NT2/D1 (cell line): ENCODE data around the gene MON2.

ENCODE experiments used
- DNase-seq: peaks from one replicate; pipeline ENCODE4 v3.0.0-alpha.2; 2011; ENCODE audit warnings: low read depth, low spot score
- H3K27me3 ChIP-seq: 2 replicates; pipeline ENCODE4 v1.6.0; 2011; ENCODE audit warnings: mild to moderate bottlenecking; ENCODE audit not compliant: insufficient read length, insufficient read depth
- H3K36me3 ChIP-seq: 2 replicates; pipeline ENCODE4 v1.6.1; 2011; ENCODE audit warnings: mild to moderate bottlenecking, low read length, mixed read lengths; ENCODE audit not compliant: insufficient read depth, insufficient read length
- H3K4me1 ChIP-seq: 2 replicates; pipeline ENCODE4 v1.5.1; 2011; ENCODE audit not compliant: insufficient read depth, insufficient read length
- H3K4me3 ChIP-seq: 2 replicates; pipeline ENCODE4 v1.5.1; 2011; ENCODE audit warnings: low read depth; ENCODE audit not compliant: insufficient read length
- H3K9ac ChIP-seq: 2 replicates; pipeline ENCODE4 v1.6.0; 2011; ENCODE audit warnings: low read depth; ENCODE audit not compliant: insufficient read length
- H3K9me3 ChIP-seq: 2 replicates; pipeline ENCODE4 v1.5.1; 2011; ENCODE audit warnings: mild to moderate bottlenecking, low read length; ENCODE audit not compliant: insufficient read depth
- SUZ12 ChIP-seq: IDR thresholded peaks from 2 replicates; pipeline ENCODE4 v1.6.1; 2011; ENCODE audit not compliant: insufficient read length, insufficient read depth; ENCODE audit errors: extremely low read depth
- YY1 ChIP-seq: IDR thresholded peaks from 2 replicates; pipeline ENCODE4 v1.6.1; 2011; ENCODE audit not compliant: insufficient read length, insufficient read depth
- ZNF274 ChIP-seq: IDR thresholded peaks from 2 replicates; pipeline ENCODE4 v1.6.1; 2011; ENCODE audit warnings: mild to moderate bottlenecking, low read depth, low read length

The MON2 gene

DNA sequence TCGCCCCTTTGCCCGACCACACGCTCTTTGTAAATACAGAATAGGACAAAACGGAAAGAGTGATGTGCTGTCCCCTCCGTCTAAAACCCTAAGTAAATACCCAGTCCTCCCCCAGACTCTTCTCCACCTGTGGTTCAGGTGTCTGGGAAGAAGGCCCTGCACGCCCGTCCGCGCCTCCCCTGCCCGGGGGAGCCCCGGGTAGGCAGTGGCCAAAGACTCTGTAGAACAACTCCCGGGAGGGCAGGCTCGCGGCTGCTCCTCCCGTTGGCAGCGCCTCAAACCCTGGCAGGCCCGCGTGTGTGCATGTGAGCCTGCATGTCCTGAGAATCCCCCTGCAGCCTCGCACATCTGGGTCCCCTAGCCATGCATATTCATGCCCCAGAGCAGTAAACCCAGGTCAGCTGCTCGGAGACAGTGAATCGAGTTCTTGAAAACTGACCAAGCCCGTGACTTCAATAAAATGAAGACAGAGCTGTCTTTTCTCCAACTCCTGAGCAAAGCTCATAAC lies 165.8 kb downstream of the MON2 start:
- no peak overlapping the region for H3K4me3 ChIP-seq
- no peak for DNase-seq
- no peaks in the 10 kb centered on the region for H3K9me3 ChIP-seq
- no peaks in the 10 kb centered on the region for H3K36me3 ChIP-seq
- peaks cover 14% of the 10 kb centered on the region for H3K4me1 ChIP-seq
- H3K9ac ChIP-seq: no peak overlapping the region
- H3K27me3 ChIP-seq: no peaks in the 10 kb centered on the region
- no peak for TF ChIP-seq SUZ12
- no peak for TF ChIP-seq YY1
- TF ChIP-seq ZNF274: no peak

DNA sequence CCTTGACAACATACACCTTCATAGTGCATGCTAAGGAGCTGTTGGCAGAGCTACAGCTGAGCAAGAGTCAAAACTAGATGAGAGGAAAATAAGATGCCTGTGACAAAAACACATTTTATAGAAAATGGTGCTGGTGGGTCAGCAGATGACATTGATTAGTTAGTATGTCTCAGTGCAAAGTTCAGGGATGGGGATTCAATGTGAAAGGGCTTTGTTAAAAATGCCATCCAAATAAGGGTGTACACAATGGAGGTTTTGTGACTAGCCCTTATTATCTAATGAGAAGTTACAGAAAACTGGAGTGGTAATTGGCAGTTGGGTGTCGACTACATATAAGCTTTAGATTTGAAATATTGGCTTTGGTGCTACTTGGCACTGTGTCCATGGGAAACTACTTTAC lies 169.0 kb downstream of the MON2 start:
- Histone ChIP-seq H3K4me3 (no peak overlapping the region), H3K4me1 (peaks cover 9% of the 10 kb centered on the region), H3K9me3 (no peaks in the 10 kb centered on the region), H3K9ac (no peak overlapping the region), H3K36me3 (no peaks in the 10 kb centered on the region), H3K27me3 (no peaks in the 10 kb centered on the region)
- no peak for DNase-seq
- TF ChIP-seq SUZ12: no peak
- no peak for TF ChIP-seq ZNF274
- TF ChIP-seq YY1: no peak

GRCh38 chr12:62637679-62638078 lies 171.1 kb downstream of the MON2 start:
- no peaks in the 10 kb centered on the region for H3K36me3 ChIP-seq
- no peak for DNase-seq
- H3K9me3 ChIP-seq: no peaks in the 10 kb centered on the region
- no peaks in the 10 kb centered on the region for H3K27me3 ChIP-seq
- H3K4me3 ChIP-seq: no peak overlapping the region
- no peak for TF ChIP-seq YY1
- no peak for TF ChIP-seq ZNF274
- TF ChIP-seq SUZ12: no peak
- no peak overlapping the region for H3K9ac ChIP-seq
- H3K4me1 ChIP-seq: no peaks in the 10 kb centered on the region

- DNase-seq: no peak
- H3K36me3 ChIP-seq: no peaks in the 10 kb centered on the region
- no peaks in the 10 kb centered on the region for H3K4me1 ChIP-seq
- H3K4me3 ChIP-seq: no peak overlapping the region
- H3K9ac ChIP-seq: no peak overlapping the region
- no peaks in the 10 kb centered on the region for H3K9me3 ChIP-seq
- no peaks in the 10 kb centered on the region for H3K27me3 ChIP-seq
- TF ChIP-seq YY1: no peak
- TF ChIP-seq ZNF274: no peak
- TF ChIP-seq SUZ12: no peak
These were observed 174.4 kb downstream of the MON2 start for GRCh38 chr12:62640910-62641448.

GRCh38 chr12:62642486-62642885 lies 175.9 kb downstream of the MON2 start:
- no peak overlapping the region for H3K4me3 ChIP-seq
- no peaks in the 10 kb centered on the region for H3K36me3 ChIP-seq
- TF ChIP-seq YY1: no peak
- TF ChIP-seq SUZ12: no peak
- no peak for TF ChIP-seq ZNF274
- no peaks in the 10 kb centered on the region for H3K9me3 ChIP-seq
- H3K9ac ChIP-seq: no peak overlapping the region
- no peaks in the 10 kb centered on the region for H3K27me3 ChIP-seq
- no peak for DNase-seq
- H3K4me1 ChIP-seq: no peaks in the 10 kb centered on the region

DNA sequence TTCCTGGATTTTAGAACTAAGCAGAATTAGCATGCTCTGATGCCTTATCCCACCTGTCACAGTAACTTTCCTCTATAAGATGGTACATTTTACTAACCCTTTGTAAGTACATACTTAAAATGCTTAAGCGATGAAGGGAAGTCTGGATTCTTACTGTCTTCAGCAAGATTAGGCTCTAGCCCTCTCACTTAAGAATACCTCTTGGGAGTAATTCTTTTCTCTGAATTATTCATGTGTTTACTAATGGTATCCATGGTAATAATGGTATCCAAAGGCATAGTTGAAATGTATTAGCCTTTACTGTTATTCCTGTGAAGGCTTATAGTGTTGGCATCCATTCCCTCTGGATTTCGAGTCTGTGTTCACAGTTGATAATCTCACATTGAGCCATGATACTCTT lies 176.9 kb downstream of the MON2 start:
- no peak overlapping the region for H3K9ac ChIP-seq
- no peak overlapping the region for H3K4me3 ChIP-seq
- H3K27me3 ChIP-seq: no peaks in the 10 kb centered on the region
- DNase-seq: no peak
- H3K36me3 ChIP-seq: peaks cover 2% of the 10 kb centered on the region
- H3K9me3 ChIP-seq: no peaks in the 10 kb centered on the region; the same call in 1 of the 2 replicates
- no peaks in the 10 kb centered on the region for H3K4me1 ChIP-seq
- TF ChIP-seq YY1: no peak
- TF ChIP-seq SUZ12: no peak
- TF ChIP-seq ZNF274: no peak

DNA sequence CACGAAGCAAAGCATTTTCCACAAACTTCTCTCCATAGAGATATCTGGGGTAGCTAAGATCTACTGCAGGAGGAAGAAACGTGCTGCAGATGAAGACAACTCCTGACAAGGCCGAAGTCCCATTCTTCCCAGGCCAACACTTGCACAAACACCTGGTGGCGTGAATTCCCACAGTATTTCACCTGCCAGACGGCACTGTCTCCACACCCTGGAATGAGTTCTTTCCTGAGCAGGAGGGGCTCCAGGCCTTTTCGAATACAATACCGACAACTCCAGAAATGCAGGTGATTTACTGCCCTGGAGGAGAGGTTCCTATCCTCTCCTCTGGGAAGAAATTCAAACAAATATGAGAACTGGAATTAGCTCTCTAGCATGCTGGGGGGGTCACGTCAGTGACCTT lies 179.9 kb downstream of the MON2 start:
- no peak overlapping the region for H3K9ac ChIP-seq
- peaks cover 4% of the 10 kb centered on the region; the same call in 1 of the 2 replicates for H3K9me3 ChIP-seq
- H3K4me3 ChIP-seq: no peak overlapping the region
- no peaks in the 10 kb centered on the region for H3K4me1 ChIP-seq
- no peaks in the 10 kb centered on the region for H3K27me3 ChIP-seq
- no peak for DNase-seq
- TF ChIP-seq YY1 (no peak), ZNF274 (no peak), SUZ12 (no peak)
- peaks cover 2% of the 10 kb centered on the region for H3K36me3 ChIP-seq

- Histone ChIP-seq H3K9ac (no peak overlapping the region), H3K36me3 (peaks cover 2% of the 10 kb centered on the region), H3K27me3 (no peaks in the 10 kb centered on the region), H3K9me3 (peaks cover 4% of the 10 kb centered on the region; the same call in 1 of the 2 replicates), H3K4me3 (no peak overlapping the region), H3K4me1 (no peaks in the 10 kb centered on the region)
- no peak for TF ChIP-seq ZNF274
- TF ChIP-seq SUZ12: no peak
- no peak for TF ChIP-seq YY1
- DNase-seq: no peak
These were observed 181.0 kb downstream of the MON2 start for GRCh38 chr12:62647586-62647985.
